ENCODE results near the gene KDM3A.

KDM3A gene, protein sequence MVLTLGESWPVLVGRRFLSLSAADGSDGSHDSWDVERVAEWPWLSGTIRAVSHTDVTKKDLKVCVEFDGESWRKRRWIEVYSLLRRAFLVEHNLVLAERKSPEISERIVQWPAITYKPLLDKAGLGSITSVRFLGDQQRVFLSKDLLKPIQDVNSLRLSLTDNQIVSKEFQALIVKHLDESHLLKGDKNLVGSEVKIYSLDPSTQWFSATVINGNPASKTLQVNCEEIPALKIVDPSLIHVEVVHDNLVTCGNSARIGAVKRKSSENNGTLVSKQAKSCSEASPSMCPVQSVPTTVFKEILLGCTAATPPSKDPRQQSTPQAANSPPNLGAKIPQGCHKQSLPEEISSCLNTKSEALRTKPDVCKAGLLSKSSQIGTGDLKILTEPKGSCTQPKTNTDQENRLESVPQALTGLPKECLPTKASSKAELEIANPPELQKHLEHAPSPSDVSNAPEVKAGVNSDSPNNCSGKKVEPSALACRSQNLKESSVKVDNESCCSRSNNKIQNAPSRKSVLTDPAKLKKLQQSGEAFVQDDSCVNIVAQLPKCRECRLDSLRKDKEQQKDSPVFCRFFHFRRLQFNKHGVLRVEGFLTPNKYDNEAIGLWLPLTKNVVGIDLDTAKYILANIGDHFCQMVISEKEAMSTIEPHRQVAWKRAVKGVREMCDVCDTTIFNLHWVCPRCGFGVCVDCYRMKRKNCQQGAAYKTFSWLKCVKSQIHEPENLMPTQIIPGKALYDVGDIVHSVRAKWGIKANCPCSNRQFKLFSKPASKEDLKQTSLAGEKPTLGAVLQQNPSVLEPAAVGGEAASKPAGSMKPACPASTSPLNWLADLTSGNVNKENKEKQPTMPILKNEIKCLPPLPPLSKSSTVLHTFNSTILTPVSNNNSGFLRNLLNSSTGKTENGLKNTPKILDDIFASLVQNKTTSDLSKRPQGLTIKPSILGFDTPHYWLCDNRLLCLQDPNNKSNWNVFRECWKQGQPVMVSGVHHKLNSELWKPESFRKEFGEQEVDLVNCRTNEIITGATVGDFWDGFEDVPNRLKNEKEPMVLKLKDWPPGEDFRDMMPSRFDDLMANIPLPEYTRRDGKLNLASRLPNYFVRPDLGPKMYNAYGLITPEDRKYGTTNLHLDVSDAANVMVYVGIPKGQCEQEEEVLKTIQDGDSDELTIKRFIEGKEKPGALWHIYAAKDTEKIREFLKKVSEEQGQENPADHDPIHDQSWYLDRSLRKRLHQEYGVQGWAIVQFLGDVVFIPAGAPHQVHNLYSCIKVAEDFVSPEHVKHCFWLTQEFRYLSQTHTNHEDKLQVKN (N-terminal part only)

DNA sequence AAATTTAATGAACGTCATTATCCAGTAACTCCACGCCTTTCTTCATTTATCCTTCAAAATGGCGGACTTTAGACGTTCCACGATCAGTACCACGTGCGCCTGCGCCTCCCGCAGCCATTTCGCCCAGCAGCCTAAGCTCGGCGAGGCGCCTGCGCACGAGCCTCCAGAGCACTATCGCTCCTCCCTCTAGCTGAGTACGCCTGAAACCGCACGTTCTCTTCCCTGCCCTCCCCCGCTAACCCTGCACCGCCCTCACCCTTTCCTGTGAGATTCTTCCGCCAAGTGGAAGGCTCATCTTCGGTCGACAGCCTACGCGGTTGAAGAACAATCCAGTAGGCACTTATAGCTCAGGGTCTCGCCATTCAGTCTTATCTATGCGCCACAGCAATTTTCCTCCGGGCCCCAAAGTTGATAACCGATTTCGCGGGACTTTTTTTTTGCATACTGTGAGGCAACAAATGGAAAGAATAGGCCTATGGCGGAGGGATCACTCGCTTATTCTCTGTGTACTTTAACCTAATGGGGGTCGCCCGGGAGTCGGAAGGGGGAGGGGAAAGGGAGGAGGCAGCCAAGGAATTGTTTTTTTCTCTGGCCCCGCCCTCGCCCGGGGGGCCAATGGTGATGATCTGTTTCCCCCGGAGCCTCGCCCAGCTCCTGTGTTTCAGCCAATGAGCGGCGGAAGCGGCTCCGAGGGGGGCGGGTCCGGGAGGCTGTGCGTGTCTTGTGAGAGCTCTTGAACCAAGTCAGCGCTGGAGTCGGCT, at the start of gene KDM3A:
Gene KDM3A, plus strand, starts transcription at position 741 of the 761 bp plus-strand sequence. CDS start 677 bp downstream, outside the sequence.
- peak; percentile 98 for DNase-seq (ENCODE audit: low read depth)

DNA sequence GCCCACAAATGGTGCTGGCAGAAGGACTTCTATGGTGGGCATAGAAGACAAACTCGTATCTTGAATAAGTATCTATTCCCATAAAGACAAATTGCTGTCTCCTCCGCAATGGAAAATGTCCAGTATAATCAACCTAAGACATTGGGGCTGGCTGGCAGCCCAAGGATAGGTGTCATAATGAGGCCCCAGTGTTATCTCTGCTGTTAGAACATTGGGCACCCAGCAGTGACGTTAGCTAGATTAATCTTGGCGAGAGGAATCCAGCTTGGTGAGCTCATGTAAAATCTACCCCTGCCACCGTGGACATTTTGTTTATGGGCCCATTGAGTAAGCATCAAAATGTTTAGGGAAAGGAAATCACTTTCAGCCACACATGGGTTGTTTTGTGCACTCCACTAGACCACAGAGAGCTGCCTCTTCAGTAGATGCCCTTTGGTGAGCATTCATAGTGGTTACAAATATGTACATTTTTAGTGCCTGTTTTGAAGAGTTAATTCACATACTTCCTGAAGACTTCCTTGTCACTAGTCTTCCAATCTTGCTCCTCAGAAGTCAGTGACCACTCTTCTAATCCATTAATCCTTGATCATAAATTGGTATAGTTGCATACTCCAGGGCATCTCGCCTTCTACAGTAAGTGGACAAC, 48.2 kb upstream of the KDM3A start:
- DNase-seq (ENCODE audit: low read depth), result no peak

DNA sequence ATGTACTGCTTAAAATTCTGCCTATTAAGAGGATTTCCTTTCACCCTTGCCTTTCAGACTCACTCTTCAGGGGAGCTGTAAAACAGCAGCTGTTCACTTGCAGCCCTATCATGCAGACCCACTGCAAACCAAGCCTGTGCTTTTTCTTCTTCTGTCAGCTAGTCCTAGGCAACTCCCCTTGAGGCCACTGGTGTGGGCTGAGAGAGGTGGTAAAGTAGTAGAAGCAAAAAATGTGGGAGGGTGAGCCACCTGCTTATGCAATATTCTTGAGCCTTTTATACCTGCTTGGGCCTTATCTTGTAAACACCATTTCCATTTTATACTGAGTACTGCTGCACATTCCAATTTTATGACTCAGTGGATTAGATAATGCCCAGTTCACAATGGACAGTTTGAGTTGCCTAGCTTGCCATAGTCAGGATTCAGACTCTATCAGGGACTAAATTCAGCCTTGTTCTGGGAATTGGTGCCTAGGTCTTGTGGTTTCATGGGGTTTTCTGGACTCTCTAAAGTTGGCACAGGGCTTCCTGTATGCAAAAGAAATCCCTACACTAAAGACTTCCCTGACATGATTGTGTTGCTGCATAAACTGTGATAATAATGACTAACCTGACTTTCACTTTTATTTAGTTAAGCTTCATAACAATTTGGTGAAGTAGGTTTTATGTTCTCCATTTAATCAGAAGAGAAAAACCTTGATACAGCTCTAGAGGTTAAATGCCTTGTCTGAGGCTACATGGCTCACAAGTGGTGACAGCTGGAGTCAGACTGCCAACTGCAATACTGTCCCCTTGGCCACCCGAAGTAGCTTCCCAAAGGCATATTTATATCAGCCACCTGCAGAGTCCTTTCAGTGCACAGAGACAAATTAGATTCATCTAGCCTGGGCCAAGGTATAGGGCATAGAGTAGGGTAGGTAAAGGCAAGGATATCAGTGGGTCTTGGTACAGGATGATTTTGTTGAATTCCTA, 47.4 kb upstream of the KDM3A start:
- no peak for DNase-seq (ENCODE audit: low read depth)

DNA sequence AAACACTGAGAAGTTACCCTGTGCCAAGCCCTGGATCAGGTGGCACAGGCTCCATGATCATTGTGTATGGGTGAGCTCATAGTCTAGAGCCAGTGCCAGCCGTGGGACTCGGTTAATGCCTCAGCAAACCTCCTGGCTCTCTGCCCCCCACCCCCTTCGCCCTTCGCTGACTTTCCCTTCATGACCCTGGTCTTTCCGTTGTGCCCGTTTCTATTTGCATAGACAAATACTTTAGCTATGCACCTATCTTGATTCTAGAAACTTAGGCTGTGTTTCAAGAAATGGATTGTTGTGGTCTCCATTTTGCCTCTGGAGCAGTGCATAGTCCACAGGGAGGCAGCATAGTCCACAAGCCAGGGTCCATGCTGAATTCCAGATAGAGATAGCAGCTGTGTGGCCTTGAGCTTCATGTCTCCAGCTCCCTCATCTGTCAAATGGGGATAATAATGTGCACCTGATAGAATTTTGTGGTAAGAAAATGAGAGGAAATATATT, 44.8 kb upstream of the KDM3A start:
- DNase-seq (ENCODE audit: low read depth), result no peak

DNA sequence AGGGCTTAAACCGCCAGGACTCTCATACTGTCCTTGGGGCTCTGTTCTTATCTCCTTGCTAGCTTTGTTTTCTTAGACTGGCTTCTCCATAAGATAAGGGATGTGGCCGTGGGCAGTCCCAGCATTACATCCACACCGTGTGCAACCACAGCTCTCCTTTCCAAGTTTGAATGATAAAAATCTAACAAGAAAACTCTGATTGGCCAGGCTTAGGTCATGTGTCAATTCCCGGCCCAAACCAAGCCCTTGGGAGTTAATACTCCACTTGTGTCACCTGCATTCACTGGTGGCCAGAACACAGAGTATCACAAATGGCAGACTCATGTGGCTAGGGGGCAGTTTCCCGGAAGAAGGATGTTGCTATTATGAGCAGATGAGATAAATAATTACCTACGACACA, 43.2 kb upstream of the KDM3A start:
- peak; percentile 79 for DNase-seq (ENCODE audit: low read depth)

DNA sequence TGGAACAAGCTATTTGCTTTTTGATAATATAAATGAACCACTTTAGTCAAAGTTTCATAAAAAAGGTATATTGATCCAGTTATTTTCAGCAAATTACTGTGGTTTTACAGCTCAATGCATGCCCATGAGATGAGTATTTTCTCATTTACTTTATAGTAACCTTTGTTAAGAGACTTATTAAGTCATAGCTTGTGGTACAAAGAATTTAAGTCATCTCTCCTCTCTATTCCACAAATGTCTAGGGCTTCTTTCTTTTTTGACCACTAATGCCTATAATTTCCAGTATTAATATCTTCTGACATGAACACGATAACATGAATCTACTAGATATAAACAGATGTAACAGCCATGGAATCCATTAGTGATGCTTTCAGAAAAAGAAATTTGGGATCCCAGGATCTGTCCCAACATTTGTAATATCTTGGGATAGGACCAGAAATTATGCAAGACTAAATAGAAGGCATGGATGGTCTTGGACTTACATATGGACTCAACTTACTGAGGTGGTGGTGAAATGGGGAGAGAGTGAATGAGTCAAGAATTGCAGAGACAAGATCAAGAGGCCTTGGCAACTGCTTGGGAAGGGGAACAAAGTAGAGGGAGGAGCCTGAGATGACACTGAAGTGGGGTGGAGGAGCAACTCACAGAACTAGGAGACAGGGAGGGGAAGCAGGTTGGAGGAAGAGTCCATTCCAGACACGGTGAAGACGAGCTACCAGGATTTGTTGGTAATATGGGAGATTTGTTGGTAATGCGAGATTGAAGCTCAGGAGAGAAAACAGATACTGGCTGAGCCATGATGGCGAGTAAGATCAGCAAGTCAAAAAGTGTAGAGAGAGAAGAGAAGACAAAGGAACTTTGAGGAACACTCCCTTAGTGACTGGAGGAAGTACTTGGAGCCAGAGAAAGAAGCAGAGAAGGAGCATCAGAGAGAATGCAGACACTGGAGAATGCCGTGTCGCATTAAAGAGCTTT, 42.4 kb upstream of the KDM3A start:
- no peak for DNase-seq (ENCODE audit: low read depth)

DNA sequence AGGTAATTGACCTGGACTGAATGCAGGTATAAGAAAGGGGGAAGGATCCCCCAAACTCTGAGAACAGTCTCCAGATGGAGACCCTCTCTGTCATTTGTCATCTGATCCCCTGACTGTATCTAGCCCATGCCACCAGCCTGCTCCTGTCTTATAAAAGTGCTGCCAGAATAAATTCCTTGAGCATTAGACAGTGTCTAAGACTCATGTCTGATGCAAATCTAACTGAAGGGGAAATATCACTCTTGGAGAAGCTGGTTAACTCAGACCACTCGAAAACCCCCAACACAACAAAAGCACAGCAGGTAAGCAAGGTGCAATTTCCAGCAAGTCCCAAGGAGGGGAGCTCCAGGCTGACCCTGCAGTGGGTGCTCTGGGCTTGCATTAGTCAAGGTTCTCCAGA, 40.9 kb upstream of the KDM3A start:
- DNase-seq (ENCODE audit: low read depth), result no peak

DNA sequence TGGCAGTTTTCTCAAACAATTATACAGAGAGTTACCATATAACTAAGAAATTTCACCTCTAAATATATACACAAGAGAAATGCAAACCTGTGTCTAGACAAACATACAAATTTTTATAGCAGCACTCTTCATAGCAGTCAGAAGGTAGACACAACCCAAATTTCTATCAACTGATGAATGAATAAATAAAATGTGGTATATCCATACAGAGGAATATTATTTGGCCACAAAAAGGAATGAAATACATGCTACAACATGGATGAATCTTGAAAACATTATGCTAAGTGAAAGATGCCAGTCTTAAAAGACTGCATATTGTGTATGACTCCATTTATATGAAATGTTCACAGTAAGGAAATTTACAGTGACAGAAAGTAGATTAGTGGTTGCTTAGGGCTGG, 30.6 kb upstream of the KDM3A start:
- no peak for DNase-seq (ENCODE audit: low read depth)

DNA sequence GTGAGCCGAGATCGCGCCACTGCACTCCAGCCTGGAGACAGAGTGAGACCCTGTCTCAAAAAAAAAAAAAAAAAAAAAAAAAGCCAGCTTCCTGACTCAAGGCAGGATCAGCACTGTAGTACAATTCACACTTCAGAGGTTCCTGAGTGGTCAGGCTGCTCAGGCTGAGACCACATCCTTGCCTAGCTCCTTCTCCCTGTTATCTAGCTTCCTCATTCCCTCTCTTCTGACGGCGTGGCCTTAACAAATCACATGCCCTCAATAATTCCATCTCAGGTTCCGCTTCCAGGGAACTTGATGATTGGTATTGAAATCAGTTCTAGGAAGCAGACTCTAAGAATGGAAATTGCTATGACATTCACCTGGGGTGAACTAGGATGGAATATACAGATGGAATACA, 29.8 kb upstream of the KDM3A start:
- peak; percentile 70 for DNase-seq (ENCODE audit: low read depth)

DNA sequence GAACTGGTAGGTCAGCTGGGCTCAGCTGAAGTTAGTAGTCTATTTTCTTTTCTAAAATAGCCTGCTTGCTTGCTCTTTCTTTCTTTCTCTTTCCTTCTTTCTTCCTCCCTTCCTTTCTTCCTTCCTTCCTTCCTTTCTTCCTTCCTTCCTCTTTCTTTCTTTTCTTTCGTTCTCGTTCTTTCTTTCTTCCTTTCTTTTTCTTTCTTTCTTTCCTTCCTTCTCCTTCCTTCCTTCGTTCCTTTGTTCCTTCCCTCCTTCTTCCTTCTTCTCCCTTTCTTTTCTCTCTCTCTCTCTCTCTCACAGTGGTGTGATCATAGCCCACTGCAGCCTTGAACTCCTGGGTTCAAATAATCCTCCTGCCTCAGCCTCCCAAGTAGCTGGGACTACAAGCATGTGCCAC, 29.2 kb upstream of the KDM3A start:
- no peak for DNase-seq (ENCODE audit: low read depth)

DNA sequence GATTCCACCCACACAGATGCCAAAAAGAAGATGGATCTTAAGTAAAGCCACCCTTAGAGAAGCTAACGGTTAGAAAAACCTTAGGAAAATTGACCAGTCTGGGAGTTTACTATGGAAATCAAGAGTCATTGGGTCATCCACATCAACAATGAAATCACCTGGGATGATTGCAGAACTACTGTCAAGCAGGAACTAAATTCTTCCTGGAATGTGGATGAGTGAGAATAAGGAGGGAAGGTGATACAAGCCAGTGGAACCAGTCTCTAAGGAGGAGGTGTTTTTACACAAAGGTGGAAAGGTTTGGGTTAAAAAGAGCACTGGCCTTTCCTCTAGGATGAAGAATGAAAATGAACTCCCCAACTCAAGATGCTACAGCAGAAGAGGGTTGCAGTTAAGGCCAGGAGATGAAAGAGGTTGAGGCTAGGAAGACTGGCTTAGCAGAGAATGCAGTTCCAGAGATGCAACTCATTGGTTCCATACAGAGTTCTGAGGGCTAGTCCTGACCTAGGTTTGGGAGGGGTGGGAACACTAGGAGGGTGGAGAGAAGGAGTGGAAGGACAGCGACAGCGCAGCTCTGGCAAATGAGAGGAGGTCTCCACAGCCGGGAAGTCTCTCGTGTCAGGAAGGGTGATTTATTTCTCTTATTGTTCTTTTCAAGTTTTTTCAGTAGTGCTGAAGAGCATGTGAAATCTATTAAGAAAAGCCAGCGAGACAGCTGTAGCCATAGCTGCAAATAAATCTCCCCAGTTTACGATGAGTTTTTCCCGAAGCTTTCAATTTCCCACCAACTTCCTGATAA, 27.7 kb upstream of the KDM3A start:
- no peak for DNase-seq (ENCODE audit: low read depth)

DNA sequence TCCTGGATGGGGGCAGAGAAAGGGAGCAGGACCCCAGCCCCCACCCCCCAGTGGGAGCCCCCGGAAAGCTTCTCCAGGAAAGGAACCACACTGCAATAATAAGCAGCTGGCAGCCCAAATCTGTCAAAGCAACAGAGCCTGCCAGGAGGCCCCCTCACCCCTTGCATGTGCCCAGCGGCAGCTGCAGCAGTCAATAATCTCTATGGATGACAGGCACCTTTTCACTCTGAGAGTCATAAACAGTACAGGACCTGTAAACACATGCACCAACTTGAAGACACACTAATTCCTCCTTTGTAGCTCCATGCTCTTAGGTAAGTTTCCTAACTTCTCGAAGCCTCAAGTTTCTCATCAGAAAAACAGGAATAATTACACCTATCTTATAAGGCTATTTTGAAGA, 26.2 kb upstream of the KDM3A start:
- DNase-seq (ENCODE audit: low read depth), result no peak

DNA sequence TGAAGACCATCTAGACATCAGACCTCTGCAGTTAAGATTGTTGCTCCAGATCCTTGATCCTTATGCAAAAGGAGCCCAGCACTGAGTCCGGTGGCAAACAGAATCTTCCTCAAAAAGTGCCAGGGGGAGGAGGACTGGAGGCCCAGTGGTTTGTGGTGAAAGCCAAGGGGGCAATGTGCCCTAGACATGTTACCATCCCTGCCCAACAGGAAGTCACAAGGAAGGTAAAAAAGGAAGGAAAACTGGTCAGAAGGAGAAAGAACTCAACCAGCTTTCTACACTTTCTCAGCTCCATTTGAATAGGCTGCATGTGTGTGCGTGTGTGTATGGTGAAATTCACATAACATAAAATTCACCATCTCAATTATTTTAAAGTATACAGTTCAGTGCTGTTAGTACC, 25.0 kb upstream of the KDM3A start:
- no peak for DNase-seq (ENCODE audit: low read depth)

DNA sequence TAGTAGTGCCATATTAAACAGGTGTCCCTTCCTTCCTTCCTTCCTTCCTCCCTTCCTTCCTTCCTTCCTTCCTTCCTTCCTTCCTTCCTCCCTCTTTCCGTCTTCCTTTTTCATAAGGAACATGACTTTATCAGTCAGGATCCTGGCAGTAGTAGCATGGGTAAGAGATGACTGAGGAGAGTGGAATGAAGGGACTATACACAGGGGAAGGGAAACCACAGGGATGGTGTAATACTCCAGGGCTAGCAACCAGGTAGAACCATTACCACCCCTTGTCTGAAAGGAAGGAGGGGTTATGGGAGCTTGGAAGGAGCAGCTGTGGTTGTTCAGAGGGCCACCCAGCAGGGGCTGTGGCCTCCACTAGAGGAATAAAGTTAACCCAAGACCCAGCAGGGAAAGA, 23.2 kb upstream of the KDM3A start:
- DNase-seq (ENCODE audit: low read depth), result no peak

DNA sequence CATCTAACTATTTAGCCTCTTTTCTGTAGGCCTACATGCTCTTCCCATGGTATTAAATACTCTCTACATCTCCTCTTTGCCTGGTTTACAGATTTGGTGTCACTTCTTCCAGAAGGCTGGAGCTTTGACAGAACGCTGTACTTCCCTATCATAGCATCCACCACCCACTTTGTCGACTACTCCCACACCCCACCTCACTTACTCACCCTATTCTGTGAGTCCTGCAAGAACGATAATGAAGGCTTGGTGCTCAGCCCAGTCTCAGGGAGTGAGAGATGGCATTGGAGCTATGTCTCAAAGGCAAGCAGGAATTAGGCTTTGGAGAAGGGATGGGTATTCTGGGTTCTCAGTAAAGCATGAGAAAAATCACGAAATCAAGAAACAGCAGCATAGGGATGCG, 20.3 kb upstream of the KDM3A start:
- no peak for DNase-seq (ENCODE audit: low read depth)

DNA sequence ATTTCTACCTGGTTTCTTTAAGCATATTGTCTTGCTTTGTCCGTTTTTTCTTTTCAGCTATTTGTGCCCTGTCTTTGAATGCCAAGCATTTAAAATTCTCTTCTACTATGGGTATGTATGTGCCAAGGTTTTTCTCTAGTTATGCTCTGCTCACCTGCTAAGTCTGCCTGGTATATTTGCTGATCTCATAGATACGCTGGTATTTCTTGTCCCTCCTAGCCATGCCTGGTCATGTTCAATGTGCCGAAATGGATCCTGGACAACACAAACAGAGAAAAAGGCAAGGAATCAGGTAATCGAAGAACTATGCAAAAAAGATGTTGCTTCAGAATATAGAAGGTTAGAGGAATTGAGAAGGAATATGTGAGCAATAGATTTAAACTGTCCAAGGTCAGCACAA, 14.9 kb upstream of the KDM3A start:
- DNase-seq (ENCODE audit: low read depth), result no peak

DNA sequence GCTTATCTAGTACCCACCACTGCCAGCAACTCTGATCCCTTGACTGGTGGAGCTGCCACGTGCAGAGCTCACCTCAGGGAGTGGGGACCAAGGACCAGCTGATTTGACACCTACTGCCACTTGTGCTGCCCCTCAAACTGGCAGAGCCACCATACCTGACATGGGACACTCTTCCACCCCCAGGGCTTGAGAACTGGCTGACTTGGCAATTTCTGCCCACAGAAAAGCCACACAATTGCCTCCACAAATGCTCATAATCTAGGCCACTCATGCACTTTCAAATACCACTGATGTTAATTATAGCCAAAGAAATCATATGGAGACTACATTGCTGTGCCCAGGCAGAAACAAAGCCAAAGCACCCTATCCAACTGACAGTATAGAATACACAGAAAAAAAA, 11.8 kb upstream of the KDM3A start:
- no peak for DNase-seq (ENCODE audit: low read depth)

DNA sequence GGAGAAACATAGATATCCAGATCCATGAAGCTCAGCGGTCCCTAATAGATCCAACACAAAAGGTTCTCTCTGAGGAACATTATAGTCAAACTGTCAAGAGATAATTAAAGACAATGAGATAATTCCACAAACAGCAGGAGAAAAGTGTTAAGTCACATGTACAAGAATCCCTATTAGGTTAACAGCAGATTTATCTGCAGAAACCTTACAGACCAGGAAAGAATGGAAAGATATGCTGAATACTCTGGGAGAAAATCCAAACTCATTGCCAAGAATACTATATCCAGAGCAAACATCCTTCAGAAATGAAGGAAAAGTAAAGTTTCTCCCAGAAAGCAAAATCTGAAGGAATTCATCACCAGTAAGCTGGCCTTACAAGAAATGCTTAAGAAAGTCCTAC, 10.8 kb upstream of the KDM3A start:
- DNase-seq (ENCODE audit: low read depth), result no peak

Measured in CMK (cell line).